Mucosa of gallbladder (tissue), 1 donor: Measurements from ENCODE around the gene CMIP. TPM values are rescaled to one million over a fixed set of nuclear protein-coding genes. Genes with fewer than 3 reads are reported as not detected.
A peak's percentile ranks its signal among the peaks of the same experiment; 100 is the strongest.

Source experiments
- DNase-seq: peaks from one replicate; pipeline ENCODE4 v3.0.0-alpha.2; 2020; ENCODE audit warnings: low spot score
- total RNA-seq: library from RNA; stranded (reverse); gene quantifications from one replicate; pipeline ENCODE4 v1.2.1, GENCODE V29; 2021
- donor health status: DM: no; HTN: no; CAD: no.

The CMIP gene
- total RNA-seq, 1 donor from 2014 or later, result 95.5 TPM

DNA sequence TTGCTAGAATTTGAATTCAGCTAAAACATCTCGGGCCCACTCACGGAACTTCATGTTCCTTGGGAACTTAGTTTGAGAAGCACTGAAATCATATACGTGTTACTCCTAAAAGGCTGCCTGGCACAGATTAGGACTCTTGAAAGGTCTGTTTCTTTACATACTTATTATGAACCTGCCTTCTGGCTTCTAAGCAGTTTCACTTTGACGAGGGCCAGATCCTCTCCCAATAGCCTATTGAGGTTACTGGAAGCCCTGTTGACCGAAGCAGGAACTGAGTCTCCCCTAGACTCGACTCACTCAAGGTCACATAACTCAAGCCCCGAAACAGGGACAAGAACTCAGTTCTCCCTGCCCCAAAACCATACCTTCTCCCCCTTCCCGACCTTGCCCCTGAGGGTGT, 212.6 kb downstream of the CMIP start:
- DNase-seq, result no peak

- peak; percentile 48 for DNase-seq
Observed at GRCh38 chr16:81657781-81658180, 213.2 kb downstream of the CMIP start.

DNA sequence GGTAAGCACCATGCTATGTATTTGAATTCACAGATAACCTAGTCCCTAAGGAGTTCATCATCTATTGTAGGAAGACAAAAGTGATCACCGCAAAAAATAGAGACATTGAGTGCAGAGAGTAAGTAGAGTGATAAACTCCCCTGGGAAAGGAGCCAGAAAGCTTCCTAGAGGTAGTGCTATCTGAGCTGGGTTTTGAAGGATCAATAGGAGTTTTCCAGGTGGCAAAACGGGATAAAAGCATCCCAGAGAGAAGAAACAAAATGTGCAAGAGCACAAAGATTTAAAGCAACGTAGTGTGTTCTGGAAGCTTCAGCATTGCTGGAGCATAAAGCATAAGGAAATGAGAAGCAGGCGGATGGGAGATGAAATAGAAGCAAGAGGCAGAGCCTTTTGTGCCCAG, 213.8 kb downstream of the CMIP start:
- DNase-seq, result no peak

DNA sequence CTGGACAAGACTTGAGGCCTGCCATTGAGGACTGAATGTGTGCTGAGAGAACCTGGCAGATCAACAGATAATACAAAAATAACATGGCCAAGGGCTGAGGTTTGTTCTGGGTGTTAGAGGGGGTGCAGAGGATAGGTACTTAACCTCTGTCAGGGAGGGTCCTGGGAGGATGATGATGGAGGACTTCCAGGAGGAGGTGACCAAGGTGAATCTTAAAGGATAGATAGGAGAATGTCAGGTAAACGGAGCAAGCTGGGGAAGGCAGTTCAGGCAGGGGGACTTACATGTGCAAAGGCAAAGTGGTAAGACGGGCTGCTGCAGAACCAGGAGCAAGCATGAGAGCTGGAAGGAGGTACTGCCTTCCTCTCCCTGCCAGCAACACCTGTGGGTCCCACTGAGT, 214.6 kb downstream of the CMIP start:
- DNase-seq, result no peak

DNA sequence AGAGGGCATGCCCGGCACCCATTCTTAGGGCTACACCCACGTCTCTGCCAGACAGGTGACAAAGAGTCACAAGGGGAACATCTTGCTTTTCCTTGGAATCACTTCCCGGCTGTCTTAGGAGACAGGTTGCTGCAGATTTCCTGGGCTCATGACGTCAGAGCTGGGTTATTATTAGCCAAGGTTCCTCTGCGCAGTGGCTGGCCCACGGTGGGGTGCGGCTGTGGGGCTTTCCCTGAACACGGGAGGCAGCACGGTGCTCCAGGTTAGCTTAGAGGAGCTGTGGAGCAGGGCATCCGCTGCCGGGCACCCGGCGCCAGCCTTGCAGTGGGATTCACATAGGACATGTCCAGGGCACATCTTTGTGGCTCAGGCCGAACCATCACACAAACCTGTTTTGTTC, 216.5 kb downstream of the CMIP start:
- no peak for DNase-seq

DNA sequence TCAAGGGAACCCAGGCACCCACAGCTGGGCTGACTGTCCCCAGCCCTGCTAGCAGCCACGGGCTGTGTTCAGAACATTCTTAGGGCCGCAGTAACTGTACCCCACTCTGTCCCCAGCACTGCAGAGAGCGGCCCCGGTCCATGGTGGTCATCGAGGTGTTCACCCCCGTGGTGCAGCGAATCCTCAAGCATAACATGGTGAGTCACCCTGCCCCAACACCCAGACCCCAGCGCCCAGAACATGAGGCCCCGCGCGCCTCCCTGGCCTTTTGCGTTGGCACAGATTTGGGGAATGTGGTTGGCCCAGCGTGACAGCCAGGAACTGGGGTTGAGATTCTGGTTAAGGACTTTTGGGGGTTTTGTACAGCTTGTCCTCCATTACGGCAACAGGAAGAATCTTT, 219.5 kb downstream of the CMIP start:
- DNase-seq, result no peak

- no peak for DNase-seq
Observed at GRCh38 chr16:81665588-81665987, 221.0 kb downstream of the CMIP start.

DNA sequence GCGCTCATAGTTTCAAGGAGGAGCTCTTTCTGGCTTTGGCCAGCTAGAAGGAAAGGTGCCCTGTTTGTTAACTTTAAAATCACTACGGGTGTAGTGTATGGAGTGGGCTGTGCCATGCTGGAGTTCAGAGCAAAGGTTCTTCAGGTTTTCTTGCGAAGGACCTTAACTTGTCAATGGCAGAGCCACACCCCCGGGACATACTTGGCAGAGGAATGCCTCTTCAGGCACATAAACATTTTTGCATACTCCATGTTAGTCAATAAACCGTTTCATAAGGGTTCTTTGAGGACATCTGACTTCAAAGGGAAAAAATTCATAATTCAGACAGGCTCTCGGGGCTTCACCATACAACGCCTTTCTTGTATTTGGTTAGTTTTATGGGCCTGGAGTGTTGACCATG, 221.5 kb downstream of the CMIP start:
- DNase-seq, result no peak

DNA sequence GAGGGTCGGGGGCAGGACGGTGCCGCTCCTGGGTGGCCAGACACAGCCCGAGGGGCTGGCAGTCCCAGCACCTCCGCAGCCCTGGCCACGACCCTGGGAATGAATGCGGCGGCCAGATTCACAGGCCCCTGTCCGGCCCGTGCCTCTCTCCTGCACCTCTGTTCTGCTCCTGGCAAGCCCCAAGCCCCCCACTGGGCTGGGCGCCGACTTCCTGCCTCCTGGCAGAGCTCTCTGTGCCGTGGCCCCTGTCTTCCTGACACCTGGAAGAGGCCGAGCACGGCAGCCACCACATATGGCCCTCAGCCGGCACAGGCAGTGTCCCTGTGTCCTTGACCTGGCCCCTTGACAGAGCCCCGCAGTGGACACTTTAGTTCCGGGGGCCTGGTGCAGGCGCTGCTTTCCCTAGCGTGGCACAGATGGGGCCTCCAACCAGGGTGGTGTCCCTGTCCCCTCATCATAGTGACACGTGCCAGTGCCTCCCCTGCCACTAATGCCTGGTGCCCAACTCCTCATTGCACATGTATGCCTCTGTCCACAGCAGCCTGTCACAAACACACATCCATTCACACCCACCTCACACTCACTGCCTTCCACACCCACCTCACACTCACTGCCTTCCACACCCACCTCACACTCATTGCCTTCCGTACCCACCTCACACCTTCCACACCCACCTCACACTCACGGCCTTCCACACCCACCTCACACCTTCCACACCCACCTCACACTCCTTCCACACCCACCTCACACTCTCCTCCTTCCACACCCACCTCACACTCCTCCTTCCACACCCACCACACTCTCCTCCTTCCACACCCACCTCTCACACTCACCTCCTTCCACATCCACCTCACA, 223.9 kb downstream of the CMIP start:
- DNase-seq, result no peak

GRCh38 chr16:81669473-81670350, 225.1 kb downstream of the CMIP start:
- DNase-seq, result no peak

DNA sequence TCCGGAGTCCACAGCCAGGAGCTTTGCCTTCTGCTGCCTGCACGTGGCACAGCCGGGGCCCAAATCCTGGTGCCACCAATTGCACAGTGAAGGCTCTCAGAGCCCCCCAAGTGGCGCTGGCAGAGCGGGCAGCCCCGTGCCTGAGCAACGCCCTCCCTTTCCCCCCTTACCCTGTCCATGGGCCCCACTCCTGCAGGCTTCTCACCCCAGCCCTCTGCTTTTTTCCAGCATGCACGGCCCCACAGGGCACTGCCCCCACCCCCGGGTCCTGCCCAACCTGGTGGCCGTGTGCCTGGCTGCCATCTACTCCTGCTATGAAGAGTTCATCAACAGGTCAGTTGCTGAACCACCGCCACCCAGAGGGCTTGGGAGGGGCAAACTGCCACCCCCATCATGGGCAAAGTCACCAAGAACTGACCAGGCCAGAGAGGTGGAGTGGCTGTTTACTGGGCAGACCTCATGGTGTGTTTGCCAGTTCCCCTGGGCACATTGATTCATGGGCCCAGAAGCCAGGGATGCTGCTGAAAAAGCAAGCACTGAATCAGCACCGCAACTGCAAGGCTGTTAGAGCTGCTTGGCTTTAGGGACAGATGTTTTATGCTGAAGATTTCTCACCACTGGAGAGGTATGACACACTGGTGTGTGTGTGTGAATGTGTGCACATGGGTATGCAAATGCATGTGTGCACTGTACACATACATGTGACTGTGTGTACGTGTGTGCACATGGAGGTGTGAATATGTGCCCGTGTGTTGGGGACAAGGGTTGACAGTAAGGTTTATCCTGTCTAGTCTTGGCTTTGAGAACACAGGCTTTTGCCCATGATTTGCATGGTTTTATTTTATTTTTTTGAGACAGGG, 227.4 kb downstream of the CMIP start:
- DNase-seq, result no peak

- DNase-seq, result no peak
Observed at GRCh38 chr16:81673432-81673831, 228.8 kb downstream of the CMIP start.

- no peak for DNase-seq
Observed at GRCh38 chr16:81675662-81676061, 231.1 kb downstream of the CMIP start.

GRCh38 chr16:81676066-81676882, 231.7 kb downstream of the CMIP start:
- DNase-seq, result no peak

GRCh38 chr16:81676883-81677737, 232.5 kb downstream of the CMIP start:
- no peak for DNase-seq

DNA sequence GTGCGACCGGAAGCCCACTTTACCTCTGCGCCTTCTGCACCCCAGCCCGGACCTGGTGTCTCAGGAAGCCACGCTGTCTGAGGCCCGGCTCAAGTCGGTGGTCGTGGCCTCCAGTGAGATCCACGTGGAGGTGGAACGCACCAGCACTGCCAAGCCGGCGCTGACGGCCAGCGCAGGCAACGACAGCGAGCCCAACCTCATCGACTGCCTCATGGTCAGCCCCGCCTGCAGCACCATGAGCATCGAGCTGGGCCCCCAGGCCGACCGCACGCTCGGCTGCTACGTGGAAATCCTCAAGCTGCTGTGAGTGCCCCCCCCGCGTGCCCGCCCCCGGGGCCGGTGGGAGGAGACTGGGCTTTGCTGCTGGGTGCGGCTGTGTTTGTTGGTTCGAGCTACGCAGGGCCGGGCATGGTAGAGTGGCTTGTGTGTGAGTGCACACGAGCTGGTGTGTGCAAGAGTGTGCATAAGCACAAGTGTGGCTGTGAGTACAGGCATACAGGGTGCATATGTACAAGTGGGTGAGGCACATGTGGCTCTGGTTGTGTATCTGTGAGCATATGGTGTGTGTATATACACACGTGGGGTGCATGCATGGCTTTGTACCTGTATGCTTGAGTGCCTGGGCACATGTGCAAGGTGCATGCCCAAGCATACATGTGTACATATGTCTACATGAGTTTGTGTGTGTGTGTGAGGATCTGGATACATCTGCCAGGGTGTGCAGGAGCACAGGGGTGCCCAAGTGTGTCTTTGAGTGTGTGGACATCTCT, 233.9 kb downstream of the CMIP start:
- DNase-seq, result no peak

DNA sequence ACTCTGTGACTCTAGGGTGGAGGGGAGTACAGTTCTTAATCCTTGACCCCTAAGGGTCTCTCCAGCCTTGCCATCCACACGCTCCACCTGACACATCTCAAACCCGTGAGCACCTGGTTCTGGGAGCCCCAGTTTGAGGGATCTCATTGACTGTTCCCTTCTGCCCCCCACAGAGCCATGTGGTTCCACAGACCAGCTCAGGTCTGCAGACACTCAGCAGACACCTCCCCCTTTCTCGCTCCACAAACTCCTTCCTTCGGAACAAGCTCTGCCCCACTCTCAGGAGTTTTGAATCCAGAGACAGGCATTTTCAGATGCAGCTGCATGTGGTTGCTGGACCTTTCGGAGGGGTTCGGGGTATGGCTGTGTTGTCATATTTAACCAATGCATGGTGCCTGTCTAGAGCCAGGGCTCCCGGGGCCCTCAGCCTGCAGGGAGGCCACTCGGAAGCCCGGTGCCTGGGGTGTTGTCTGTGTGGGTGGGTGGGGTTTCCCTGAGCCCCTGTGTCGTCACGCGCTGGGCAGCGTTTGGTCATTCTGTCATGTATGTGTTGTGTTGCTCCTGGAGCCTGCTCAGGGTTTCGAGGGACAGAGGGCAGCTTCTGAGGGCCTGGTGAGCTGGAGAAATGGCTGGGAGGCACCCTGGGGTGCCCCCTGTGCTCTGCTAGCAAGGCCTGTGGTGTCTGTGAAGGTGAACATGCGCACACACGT, 235.3 kb downstream of the CMIP start:
- DNase-seq, result no peak

GRCh38 chr16:81680444-81681275, 236.1 kb downstream of the CMIP start:
- DNase-seq, result no peak
